ENCODE results near the gene PKP1.

Gene PKP1

DNA sequence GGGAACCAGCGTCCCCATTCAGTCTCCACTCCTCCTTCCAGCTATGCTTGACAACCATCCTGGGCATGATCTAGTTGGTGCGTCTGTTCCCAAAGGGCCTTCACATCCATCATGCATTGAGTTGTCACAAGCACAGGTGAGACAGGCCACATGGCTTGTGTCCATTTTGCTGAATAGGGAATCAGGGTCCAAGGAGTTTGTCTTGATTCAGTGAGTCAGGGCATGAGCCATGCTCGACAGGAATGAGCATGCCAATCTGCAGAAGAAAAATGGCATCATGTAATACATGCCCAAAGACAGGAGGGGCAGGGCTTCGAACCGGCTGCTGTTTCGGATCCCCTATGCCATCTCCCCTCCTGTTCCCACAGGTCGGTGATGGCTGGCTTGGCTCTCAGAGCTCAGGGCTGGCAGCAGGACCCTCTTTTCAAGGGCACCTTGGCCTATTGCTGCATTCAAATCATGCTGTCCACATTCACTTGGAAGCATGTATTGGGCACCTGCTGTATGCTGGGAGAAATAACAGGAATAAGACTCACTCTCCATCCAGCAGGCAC is 44.5 kb downstream of the PKP1 start:
- TF ChIP-seq, protein P1, sequence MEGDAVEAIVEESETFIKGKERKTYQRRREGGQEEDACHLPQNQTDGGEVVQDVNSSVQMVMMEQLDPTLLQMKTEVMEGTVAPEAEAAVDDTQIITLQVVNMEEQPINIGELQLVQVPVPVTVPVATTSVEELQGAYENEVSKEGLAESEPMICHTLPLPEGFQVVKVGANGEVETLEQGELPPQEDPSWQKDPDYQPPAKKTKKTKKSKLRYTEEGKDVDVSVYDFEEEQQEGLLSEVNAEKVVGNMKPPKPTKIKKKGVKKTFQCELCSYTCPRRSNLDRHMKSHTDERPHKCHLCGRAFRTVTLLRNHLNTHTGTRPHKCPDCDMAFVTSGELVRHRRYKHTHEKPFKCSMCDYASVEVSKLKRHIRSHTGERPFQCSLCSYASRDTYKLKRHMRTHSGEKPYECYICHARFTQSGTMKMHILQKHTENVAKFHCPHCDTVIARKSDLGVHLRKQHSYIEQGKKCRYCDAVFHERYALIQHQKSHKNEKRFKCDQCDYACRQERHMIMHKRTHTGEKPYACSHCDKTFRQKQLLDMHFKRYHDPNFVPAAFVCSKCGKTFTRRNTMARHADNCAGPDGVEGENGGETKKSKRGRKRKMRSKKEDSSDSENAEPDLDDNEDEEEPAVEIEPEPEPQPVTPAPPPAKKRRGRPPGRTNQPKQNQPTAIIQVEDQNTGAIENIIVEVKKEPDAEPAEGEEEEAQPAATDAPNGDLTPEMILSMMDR (IDR thresholded peaks at IDR 0.05; ENCODE audit: low read depth, low read length): no peak
- no peak for DNase-seq
- H3K27me3 ChIP-seq: no peaks in the 10 kb centered on the region
- no peaks in the 10 kb centered on the region for H3K36me3 ChIP-seq
- no peaks in the 10 kb centered on the region for H3K9me3 ChIP-seq
- no peak overlapping the region for H3K4me3 ChIP-seq (ENCODE audit: low read depth, low read length)
- no peaks in the 10 kb centered on the region for H3K4me1 ChIP-seq

DNA sequence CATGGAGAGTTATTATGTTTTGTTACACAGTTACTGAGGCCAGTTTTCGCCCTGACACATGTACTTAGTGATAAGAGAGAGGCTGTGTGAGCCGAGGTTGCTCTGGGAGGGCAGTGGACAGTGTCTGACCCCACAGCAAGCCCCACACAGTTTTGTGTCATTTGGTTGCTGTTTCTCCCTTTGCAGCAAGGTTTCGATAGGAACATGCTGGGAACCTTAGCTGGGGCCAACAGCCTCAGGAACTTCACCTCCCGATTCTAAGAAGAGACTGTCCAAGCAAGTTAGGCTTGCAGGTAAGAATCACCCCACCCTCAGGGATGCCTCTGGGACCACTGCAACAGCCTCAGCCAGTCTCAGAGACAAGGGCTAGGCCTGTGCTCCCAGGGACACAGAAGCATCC is 45.3 kb downstream of the PKP1 start:
- Histone ChIP-seq H3K36me3 (no peaks in the 10 kb centered on the region), H3K4me1 (no peaks in the 10 kb centered on the region), H3K27me3 (no peaks in the 10 kb centered on the region), H3K9me3 (no peaks in the 10 kb centered on the region), H3K4me3 (ENCODE audit: low read depth, low read length) (no peak overlapping the region)
- DNase-seq: no peak
- TF ChIP-seq, protein P1 (IDR thresholded peaks at IDR 0.05; ENCODE audit: low read depth, low read length): no peak

DNA sequence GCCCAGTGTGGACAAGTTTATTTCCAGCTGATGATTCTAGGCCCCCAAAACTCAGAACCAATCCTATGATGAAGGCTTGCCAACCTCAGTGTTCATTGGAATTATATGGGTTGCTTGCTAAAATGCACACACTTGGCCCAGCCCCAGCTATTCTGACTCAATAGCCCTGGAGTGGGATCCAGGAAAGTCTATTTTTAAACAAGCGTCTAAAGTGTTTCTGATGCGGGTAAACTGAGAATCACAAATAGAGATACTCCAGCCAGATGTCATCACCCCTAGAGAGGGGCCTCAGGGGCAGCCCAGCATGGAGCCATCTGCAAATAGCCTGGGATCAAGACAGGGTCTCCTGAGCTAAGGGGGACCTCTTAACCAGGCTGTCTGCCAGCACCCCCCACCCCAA is 46.0 kb downstream of the PKP1 start:
- DNase-seq: no peak
- H3K4me1 ChIP-seq: no peaks in the 10 kb centered on the region; the same call in 1 of the 2 replicates
- H3K9me3 ChIP-seq: no peaks in the 10 kb centered on the region
- no peaks in the 10 kb centered on the region for H3K36me3 ChIP-seq
- H3K4me3 ChIP-seq (ENCODE audit: low read depth, low read length): no peak overlapping the region
- no peaks in the 10 kb centered on the region for H3K27me3 ChIP-seq
- TF ChIP-seq, protein P1 (IDR thresholded peaks at IDR 0.05; ENCODE audit: low read depth, low read length): no peak

DNA sequence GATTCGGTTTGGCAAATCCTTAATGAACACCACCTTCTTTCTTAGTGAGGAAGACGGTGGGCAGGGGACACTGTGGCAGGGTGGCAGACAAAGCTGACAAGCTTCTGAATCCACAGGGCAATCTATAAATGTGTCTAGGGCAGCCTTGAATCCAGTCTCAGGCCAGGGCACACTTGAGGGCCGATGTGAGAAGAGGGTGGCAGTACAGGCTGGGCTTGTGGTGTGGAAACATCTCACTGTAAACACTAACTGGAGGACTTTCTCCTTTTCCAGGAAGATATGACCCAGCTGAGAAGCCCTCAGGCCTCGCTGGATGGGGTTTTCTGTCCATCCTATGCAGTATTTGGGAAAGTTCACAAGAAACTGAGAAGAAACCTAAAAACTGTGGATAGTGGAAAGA is 46.5 kb downstream of the PKP1 start:
- no peak for DNase-seq
- Histone ChIP-seq H3K4me1 (no peaks in the 10 kb centered on the region; the same call in 1 of the 2 replicates), H3K9me3 (no peaks in the 10 kb centered on the region), H3K4me3 (ENCODE audit: low read depth, low read length) (no peak overlapping the region), H3K36me3 (no peaks in the 10 kb centered on the region), H3K27me3 (no peaks in the 10 kb centered on the region)
- TF ChIP-seq, protein P1 (IDR thresholded peaks at IDR 0.05; ENCODE audit: low read depth, low read length): no peak

DNA sequence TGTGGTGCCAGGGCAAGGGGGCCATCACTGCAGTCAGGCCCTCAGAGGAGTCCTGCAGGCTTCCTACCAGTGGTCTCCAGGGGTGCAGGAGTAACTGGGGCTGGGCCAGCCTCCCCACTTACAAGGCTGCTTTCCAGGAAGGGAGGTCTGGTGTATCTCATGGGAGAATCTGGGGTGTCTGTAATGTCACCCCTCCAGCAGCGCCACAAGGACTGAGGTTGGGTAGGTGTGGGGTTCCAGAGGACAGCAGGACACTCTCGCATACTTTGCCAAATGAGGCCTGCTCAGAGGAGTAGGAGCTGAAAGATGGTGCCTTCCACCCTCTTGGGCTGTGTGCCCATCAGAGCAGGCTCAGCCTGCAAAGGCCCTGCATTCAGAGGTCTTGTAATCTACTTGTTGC is 47.2 kb downstream of the PKP1 start:
- no peak for DNase-seq
- Histone ChIP-seq H3K9me3 (no peaks in the 10 kb centered on the region), H3K36me3 (no peaks in the 10 kb centered on the region), H3K4me1 (no peaks in the 10 kb centered on the region; the same call in 1 of the 2 replicates), H3K4me3 (ENCODE audit: low read depth, low read length) (no peak overlapping the region), H3K27me3 (no peaks in the 10 kb centered on the region)
- TF ChIP-seq, protein P1 (IDR thresholded peaks at IDR 0.05; ENCODE audit: low read depth, low read length): no peak

DNA sequence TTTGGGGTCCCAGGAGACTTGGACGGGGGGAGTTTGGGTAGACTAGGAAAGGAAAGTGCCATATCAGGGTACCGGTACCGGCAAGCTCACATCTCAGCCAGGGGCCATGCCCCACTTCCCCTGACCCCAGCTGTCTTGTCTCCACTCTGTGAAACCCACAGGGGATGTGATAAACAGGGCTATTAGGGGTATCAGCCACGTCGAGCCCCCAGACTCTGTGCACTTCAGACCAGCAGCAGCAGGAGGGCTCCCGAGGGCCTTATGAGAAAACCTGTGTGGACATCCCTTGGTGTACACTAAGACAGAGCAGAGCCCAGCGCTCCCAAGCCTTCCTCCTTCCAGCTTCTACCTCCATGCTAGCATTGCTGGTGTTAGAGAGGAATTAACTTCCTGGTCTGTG is 47.9 kb downstream of the PKP1 start:
- Histone ChIP-seq H3K4me1 (no peaks in the 10 kb centered on the region; the same call in 1 of the 2 replicates), H3K27me3 (no peaks in the 10 kb centered on the region), H3K36me3 (no peaks in the 10 kb centered on the region), H3K9me3 (no peaks in the 10 kb centered on the region), H3K4me3 (ENCODE audit: low read depth, low read length) (no peak overlapping the region)
- TF ChIP-seq, protein P1 (IDR thresholded peaks at IDR 0.05; ENCODE audit: low read depth, low read length): no peak
- no peak for DNase-seq
